ENCODE results near the gene VPS45.
"Not testable (repeated sequence)": the region's sequence is repeated elsewhere in the genome, so short reads cannot be mapped to it uniquely, and the experiment has no call there.

Gene VPS45

GRCh38 chr1:150127868-150128267 lies 60.3 kb downstream of the VPS45 start:
- no peaks in the 10 kb centered on the region for H3K9me3 ChIP-seq
- no peaks in the 10 kb centered on the region for H3K27me3 ChIP-seq
- TF ChIP-seq, protein P1, sequence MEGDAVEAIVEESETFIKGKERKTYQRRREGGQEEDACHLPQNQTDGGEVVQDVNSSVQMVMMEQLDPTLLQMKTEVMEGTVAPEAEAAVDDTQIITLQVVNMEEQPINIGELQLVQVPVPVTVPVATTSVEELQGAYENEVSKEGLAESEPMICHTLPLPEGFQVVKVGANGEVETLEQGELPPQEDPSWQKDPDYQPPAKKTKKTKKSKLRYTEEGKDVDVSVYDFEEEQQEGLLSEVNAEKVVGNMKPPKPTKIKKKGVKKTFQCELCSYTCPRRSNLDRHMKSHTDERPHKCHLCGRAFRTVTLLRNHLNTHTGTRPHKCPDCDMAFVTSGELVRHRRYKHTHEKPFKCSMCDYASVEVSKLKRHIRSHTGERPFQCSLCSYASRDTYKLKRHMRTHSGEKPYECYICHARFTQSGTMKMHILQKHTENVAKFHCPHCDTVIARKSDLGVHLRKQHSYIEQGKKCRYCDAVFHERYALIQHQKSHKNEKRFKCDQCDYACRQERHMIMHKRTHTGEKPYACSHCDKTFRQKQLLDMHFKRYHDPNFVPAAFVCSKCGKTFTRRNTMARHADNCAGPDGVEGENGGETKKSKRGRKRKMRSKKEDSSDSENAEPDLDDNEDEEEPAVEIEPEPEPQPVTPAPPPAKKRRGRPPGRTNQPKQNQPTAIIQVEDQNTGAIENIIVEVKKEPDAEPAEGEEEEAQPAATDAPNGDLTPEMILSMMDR (IDR thresholded peaks at IDR 0.05) = no peak
- H3K27ac ChIP-seq = no peak overlapping the region
- H3K4me3 ChIP-seq (ENCODE audit: low read depth in 1 of 2, low read length in 1 of 2) = no peak overlapping the region
- H3K4me1 ChIP-seq (ENCODE audit: control insufficient read depth in 1 of 2, insufficient read depth in 1 of 2, low read depth in 1 of 2, low read length in 1 of 2) = no peaks in the 10 kb centered on the region
- no peaks in the 10 kb centered on the region for H3K36me3 ChIP-seq

GRCh38 chr1:150132372-150132771 lies 64.8 kb downstream of the VPS45 start:
- no peak overlapping the region for H3K27ac ChIP-seq
- no peaks in the 10 kb centered on the region for H3K27me3 ChIP-seq
- no peaks in the 10 kb centered on the region for H3K4me1 ChIP-seq (ENCODE audit: control insufficient read depth in 1 of 2, insufficient read depth in 1 of 2, low read depth in 1 of 2, low read length in 1 of 2)
- H3K4me3 ChIP-seq (ENCODE audit: low read depth in 1 of 2, low read length in 1 of 2) = no peak overlapping the region
- H3K9me3 ChIP-seq = no peaks in the 10 kb centered on the region
- no peaks in the 10 kb centered on the region for H3K36me3 ChIP-seq
- TF ChIP-seq, protein P1 (IDR thresholded peaks at IDR 0.05) = no peak

DNA sequence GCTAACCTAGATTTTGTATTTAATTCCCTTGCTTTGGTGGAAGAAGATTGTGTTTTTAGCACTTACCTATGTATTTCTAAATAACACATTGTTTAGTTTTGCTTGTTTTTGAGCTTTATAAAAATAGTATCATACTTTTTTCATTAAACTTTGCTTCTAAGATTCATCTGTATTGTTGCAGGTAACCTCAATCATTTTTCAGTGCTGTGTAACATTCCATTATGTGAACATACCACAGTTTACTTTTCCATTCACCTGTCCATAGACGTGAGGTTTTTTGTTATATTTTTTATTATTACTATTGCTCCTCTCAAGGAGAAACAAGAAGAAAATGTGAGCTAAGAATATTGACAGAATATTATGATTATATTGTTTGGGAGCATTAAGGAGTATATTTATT lies 67.0 kb downstream of the VPS45 start:
- Histone ChIP-seq H3K27me3 (no peaks in the 10 kb centered on the region), H3K36me3 (no peaks in the 10 kb centered on the region), H3K4me3 (ENCODE audit: low read depth in 1 of 2, low read length in 1 of 2) (no peak overlapping the region), H3K27ac (no peak overlapping the region), H3K4me1 (ENCODE audit: control insufficient read depth in 1 of 2, insufficient read depth in 1 of 2, low read depth in 1 of 2, low read length in 1 of 2) (no peaks in the 10 kb centered on the region), H3K9me3 (no peaks in the 10 kb centered on the region)
- TF ChIP-seq, protein P1 (IDR thresholded peaks at IDR 0.05) = no peak

GRCh38 chr1:150135400-150135799 lies 67.8 kb downstream of the VPS45 start:
- H3K36me3 ChIP-seq; H3K9me3 ChIP-seq; H3K27ac ChIP-seq; H3K4me3 ChIP-seq (ENCODE audit: low read depth in 1 of 2, low read length in 1 of 2); H3K27me3 ChIP-seq; H3K4me1 ChIP-seq (ENCODE audit: control insufficient read depth in 1 of 2, insufficient read depth in 1 of 2, low read depth in 1 of 2, low read length in 1 of 2): not testable (repeated sequence)

- H3K4me3 ChIP-seq (ENCODE audit: low read depth in 1 of 2, low read length in 1 of 2) = no peak overlapping the region
- H3K36me3 ChIP-seq = no peaks in the 10 kb centered on the region
- no peaks in the 10 kb centered on the region for H3K27me3 ChIP-seq
- TF ChIP-seq, protein P1 (IDR thresholded peaks at IDR 0.05) = no peak
- H3K4me1 ChIP-seq (ENCODE audit: control insufficient read depth in 1 of 2, insufficient read depth in 1 of 2, low read depth in 1 of 2, low read length in 1 of 2) = no peaks in the 10 kb centered on the region
- H3K27ac ChIP-seq = no peak overlapping the region
- no peaks in the 10 kb centered on the region for H3K9me3 ChIP-seq
These were observed 70.5 kb downstream of the VPS45 start for GRCh38 chr1:150138044-150138443.

- Histone ChIP-seq H3K36me3 (no peaks in the 10 kb centered on the region), H3K27ac (no peak overlapping the region), H3K27me3 (peaks cover 5% of the 10 kb centered on the region), H3K9me3 (no peaks in the 10 kb centered on the region), H3K4me3 (ENCODE audit: low read depth in 1 of 2, low read length in 1 of 2) (no peak overlapping the region), H3K4me1 (ENCODE audit: control insufficient read depth in 1 of 2, insufficient read depth in 1 of 2, low read depth in 1 of 2, low read length in 1 of 2) (peaks cover 0 to 5% of the 10 kb centered on the region in 2 experiments)
- TF ChIP-seq, protein P1 (IDR thresholded peaks at IDR 0.05) = no peak
These were observed 73.9 kb downstream of the VPS45 start for GRCh38 chr1:150141452-150141851.
